Kidney (tissue), 14 donors: ENCODE results near the gene GALNT1. TPM values are rescaled to one million over a fixed set of nuclear protein-coding genes. Genes with fewer than 3 reads are reported as not detected.

Source experiments
- DNase-seq, 5 donors: peaks; one replicate each; pipeline ENCODE4 v3.0.0-alpha.2; 2013 to 2020
- FAIRE-seq: peaks from 2 replicates; lab custom pipeline; 2012; peaks lifted over from hg19 to GRCh38; lab: Jason Lieb, UNC
- H3K27ac ChIP-seq, 2 donors: one replicate each; pipeline ENCODE4 v1.7.0; 2013; ENCODE audit warnings: low read depth in 2 of 2, low read length in 2 of 2, inconsistent platforms in 1 of 2
- H3K27me3 ChIP-seq: one replicate; pipeline ENCODE4 v1.7.1; 2013; ENCODE audit warnings: low read length, inconsistent platforms; ENCODE audit not compliant: control insufficient read depth, insufficient read depth
- H3K36me3 ChIP-seq, 3 donors: one replicate each; pipeline versions ENCODE4 v1.7.0 to v1.7.1; 2013; ENCODE audit warnings: low read length in 3 of 3, control low read depth in 1 of 3, inconsistent platforms in 1 of 3; ENCODE audit not compliant: insufficient read depth in 3 of 3, control insufficient read depth in 2 of 3
- H3K4me1 ChIP-seq, 3 donors: one replicate each; pipeline versions ENCODE4 v1.7.0 to v1.7.1; 2013; ENCODE audit warnings: low read length in 3 of 3, inconsistent platforms in 1 of 3, low read depth in 1 of 3; ENCODE audit not compliant: control insufficient read depth in 2 of 3, insufficient read depth in 2 of 3
- H3K4me3 ChIP-seq, 3 donors: one replicate each; pipeline versions ENCODE4 v1.7.0 to v1.8.1; 2013; ENCODE audit warnings: low read length in 3 of 3, control low read depth in 1 of 3, inconsistent platforms in 1 of 3
- H3K9ac ChIP-seq, 3 donors: one replicate each; pipeline versions ENCODE4 v1.7.0 to v1.7.1; 2013; ENCODE audit warnings: low read length in 3 of 3, control low read depth in 1 of 3, inconsistent platforms in 1 of 3
- H3K9me3 ChIP-seq, 3 donors: one replicate each; pipeline versions ENCODE4 v1.7.0 to v1.7.1; 2013; ENCODE audit warnings: low read length in 3 of 3, control low read depth in 1 of 3, inconsistent platforms in 1 of 3; ENCODE audit not compliant: control insufficient read depth in 2 of 3, insufficient read depth in 1 of 3
- CTCF ChIP-seq: IDR thresholded peaks from 3 replicates; pipeline ENCODE4 v1.5.1; 2012; ENCODE audit warnings: mild to moderate bottlenecking, moderate library complexity, borderline replicate concordance; ENCODE audit not compliant: insufficient read depth; ENCODE audit errors: extremely low read depth
- intact Hi-C: fragments of 100-400 bp; cut with DNase I; formaldehyde crosslinking; loops from one replicate; pipeline ENCODE4 v1.11.1; 2022
- polyA plus RNA-seq: library from polyadenylated mRNA; stranded (reverse); fragments of 350-450 nt; fragmentation: Illumina TruSeq; extraction: RNeasy Lipid Tissue Mini Kit (QIAGEN cat#74804); gene quantifications from one replicate; pipeline ENCODE4 v1.2.3, GENCODE V29; 2014; ENCODE audit warnings: low read depth, low replicate concordance; ENCODE audit not compliant: insufficient read depth
- total RNA-seq: library from RNA; stranded (reverse); fragmentation: NEBNext Ultra II Directional; extraction: Animal tissue kit (Norgen Biotek cat#: 25700); gene quantifications from one replicate; pipeline ENCODE4 v1.2.1, GENCODE V29; 2021
- donor health status: control.
- donor health status: control.
- donor health status: control.
- donor health status: control.
- donor health status: control.
- donor health status: DM: yes; HTN: yes; CAD: no.
- donor health status: Normal renal cell carcinoma (clear cell type).

The GALNT1 gene
- total and polyA plus RNA-seq, 2 donors from 2014 or later: 11.8 to 59.3 TPM

- Histone ChIP-seq H3K27ac (no peak overlapping the region), H3K9me3 (no peaks in the 10 kb centered on the region), H3K9ac (no peak overlapping the region), H3K36me3 (no peaks in the 10 kb centered on the region), H3K27me3 (no peaks in the 10 kb centered on the region), H3K4me1 (no peaks in the 10 kb centered on the region), H3K4me3 (no peak overlapping the region)
- intact Hi-C loops: no loop called here
- FAIRE-seq (no peak), DNase-seq (no peak)
- no peak for TF ChIP-seq CTCF
These were observed 169.4 kb downstream of the GALNT1 start for GRCh38 chr18:35750929-35751328.

DNA sequence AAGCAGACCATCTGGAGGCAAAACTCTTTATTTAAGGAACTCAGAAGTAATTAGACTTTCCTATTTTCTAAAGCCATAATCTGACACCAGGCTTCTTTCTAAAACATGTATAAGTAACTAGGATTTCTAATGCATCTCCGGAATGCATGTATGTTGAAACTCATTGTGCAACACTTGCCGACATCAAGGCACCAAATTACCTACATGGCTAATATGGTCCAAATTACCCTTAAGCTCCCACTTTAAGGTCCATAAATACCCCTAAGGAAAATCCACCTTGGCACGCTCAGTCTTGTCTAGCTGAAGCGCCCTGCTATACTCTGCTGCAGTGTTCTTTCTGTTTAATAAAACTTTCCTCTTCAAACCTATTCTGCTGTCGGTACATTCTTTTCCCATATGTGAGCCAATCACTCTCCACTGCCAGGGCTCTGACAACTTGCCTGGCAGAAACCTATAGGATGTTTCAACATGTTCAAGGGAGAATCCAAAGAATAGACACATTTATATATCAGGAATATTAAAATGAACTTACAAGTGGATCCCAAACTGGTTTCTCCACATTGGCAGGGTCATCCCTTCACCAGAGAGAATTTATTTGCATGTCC is 171.9 kb downstream of the GALNT1 start:
- Histone ChIP-seq H3K9me3 (no peaks in the 10 kb centered on the region), H3K36me3 (no peaks in the 10 kb centered on the region), H3K27me3 (no peaks in the 10 kb centered on the region), H3K4me3 (no peak overlapping the region), H3K27ac (no peak overlapping the region), H3K4me1 (no peaks in the 10 kb centered on the region), H3K9ac (no peak overlapping the region)
- TF ChIP-seq CTCF: no peak
- intact Hi-C loops: no loop called here
- DNase-seq (no peak), FAIRE-seq (no peak)

- intact Hi-C loops: no loop called here
- no peaks in the 10 kb centered on the region for H3K9me3 ChIP-seq
- no peak for FAIRE-seq
These were observed 172.9 kb downstream of the GALNT1 start for GRCh38 chr18:35754464-35754863.

More at GRCh38 chr18:35754464-35754863, 172.9 kb downstream of the GALNT1 start:
- Histone ChIP-seq H3K27me3 (no peaks in the 10 kb centered on the region), H3K36me3 (no peaks in the 10 kb centered on the region), H3K9ac (no peak overlapping the region), H3K4me1 (no peaks in the 10 kb centered on the region), H3K4me3 (no peak overlapping the region), H3K27ac (no peak overlapping the region)
- DNase-seq: no peak
- TF ChIP-seq CTCF: no peak
